ENCODE measurements around the gene EEF2K. TPM values are rescaled to one million over a fixed set of nuclear protein-coding genes. Genes with fewer than 3 reads are reported as not detected.

EEF2K gene
- total and polyA plus RNA-seq, 2 of the 13 experiments (the other 11 are each of a cell fraction or from before 2014, with no cell fraction given) = 22.0 to 23.8 TPM

DNA sequence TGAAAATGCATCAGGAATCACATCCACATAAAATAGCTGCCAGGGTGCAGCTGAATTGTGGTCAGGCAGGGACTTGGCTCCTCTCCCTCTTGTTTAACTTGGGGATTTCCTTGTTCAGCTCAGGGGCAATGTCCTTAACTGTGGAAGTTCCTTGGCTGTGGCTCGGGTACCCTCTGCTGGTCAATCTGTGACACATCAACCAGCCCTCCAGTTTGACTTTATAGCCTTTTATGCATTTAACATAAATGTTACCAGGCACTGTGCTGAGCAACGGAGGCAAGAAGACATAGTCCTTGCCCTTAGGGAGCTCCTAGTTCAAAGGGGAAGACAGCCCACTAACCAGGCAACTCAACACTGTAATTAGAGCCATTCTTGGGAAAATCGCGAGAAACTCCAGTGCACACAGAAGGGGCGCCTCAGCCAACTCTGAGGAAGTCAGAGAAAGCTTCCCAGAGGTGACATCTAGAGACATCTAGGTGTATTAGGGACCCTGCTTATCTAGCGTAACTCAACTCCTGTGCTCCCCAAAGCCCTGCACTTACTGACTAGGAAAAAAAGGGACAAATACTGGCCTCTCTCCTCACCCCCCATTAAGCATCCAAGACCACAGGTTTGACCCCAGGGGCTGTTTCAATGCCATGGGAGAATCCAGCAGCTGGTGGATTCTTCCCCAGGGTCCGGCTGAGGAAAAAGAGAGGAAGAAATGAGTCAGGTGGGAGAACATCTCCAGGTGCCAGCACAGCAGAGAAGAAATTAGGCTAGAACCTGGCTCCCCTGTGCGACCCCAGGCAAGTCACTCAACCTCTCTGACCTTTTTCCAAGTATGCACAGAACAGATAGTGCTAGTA is 17.3 kb upstream of the EEF2K start (continued):
- TF ChIP-seq ZNF615 (CRISPR knock-in tag; IDR thresholded peaks at IDR 0.05; ENCODE audit: borderline replicate concordance) (no peak), ZNF891 (CRISPR knock-in tag; IDR thresholded peaks at IDR 0.05) (no peak), TSC22D2 (CRISPR knock-in tag; IDR thresholded peaks at IDR 0.05; ENCODE audit: borderline replicate concordance) (no peak), HNRNPLL (IDR thresholded peaks at IDR 0.05; ENCODE audit: low read depth, low read length, poor library complexity, severe bottlenecking) (no peak), ZNF256 (CRISPR knock-in tag; conservative IDR thresholded peaks at IDR 0.05) (peak; percentile 13; the same call in 1 of the 2 replicates), EED (CRISPR knock-in tag; IDR thresholded peaks at IDR 0.05) (0 out of 2 replicates have a peak, but pooled peaks have one; percentile 57), CEBPB (IDR thresholded peaks at IDR 0.05; ENCODE audit: borderline replicate concordance, low read depth, low read length) (no peak), ZNF550 (CRISPR knock-in tag; IDR thresholded peaks at IDR 0.05; ENCODE audit: borderline replicate concordance) (no peak), HNRNPUL1 (IDR thresholded peaks at IDR 0.05; ENCODE audit: low read depth, low read length) (no peak), CHD4 (IDR thresholded peaks at IDR 0.05; ENCODE audit: borderline replicate concordance, low read length) (no peak), ZNF367 (CRISPR knock-in tag; IDR thresholded peaks at IDR 0.05; ENCODE audit: borderline replicate concordance) (peak; percentile 75; the same call in 1 of the 2 replicates)
- TF ChIP-seq, protein P1, sequence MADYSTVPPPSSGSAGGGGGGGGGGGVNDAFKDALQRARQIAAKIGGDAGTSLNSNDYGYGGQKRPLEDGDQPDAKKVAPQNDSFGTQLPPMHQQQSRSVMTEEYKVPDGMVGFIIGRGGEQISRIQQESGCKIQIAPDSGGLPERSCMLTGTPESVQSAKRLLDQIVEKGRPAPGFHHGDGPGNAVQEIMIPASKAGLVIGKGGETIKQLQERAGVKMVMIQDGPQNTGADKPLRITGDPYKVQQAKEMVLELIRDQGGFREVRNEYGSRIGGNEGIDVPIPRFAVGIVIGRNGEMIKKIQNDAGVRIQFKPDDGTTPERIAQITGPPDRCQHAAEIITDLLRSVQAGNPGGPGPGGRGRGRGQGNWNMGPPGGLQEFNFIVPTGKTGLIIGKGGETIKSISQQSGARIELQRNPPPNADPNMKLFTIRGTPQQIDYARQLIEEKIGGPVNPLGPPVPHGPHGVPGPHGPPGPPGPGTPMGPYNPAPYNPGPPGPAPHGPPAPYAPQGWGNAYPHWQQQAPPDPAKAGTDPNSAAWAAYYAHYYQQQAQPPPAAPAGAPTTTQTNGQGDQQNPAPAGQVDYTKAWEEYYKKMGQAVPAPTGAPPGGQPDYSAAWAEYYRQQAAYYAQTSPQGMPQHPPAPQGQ (CRISPR knock-in tag; IDR thresholded peaks at IDR 0.05; ENCODE audit: borderline replicate concordance) = no peak
- TF ChIP-seq, protein P2, sequence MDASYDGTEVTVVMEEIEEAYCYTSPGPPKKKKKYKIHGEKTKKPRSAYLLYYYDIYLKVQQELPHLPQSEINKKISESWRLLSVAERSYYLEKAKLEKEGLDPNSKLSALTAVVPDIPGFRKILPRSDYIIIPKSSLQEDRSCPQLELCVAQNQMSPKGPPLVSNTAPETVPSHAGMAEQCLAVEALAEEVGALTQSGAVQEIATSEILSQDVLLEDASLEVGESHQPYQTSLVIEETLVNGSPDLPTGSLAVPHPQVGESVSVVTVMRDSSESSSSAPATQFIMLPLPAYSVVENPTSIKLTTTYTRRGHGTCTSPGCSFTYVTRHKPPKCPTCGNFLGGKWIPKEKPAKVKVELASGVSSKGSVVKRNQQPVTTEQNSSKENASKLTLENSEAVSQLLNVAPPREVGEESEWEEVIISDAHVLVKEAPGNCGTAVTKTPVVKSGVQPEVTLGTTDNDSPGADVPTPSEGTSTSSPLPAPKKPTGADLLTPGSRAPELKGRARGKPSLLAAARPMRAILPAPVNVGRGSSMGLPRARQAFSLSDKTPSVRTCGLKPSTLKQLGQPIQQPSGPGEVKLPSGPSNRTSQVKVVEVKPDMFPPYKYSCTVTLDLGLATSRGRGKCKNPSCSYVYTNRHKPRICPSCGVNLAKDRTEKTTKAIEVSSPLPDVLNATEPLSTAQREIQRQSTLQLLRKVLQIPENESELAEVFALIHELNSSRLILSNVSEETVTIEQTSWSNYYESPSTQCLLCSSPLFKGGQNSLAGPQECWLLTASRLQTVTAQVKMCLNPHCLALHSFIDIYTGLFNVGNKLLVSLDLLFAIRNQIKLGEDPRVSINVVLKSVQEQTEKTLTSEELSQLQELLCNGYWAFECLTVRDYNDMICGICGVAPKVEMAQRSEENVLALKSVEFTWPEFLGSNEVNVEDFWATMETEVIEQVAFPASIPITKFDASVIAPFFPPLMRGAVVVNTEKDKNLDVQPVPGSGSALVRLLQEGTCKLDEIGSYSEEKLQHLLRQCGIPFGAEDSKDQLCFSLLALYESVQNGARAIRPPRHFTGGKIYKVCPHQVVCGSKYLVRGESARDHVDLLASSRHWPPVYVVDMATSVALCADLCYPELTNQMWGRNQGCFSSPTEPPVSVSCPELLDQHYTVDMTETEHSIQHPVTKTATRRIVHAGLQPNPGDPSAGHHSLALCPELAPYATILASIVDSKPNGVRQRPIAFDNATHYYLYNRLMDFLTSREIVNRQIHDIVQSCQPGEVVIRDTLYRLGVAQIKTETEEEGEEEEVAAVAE (CRISPR knock-in tag; IDR thresholded peaks at IDR 0.05; ENCODE audit: borderline replicate concordance) = peak; percentile 71; the same call in 1 of the 2 replicates
- TF ChIP-seq, protein P3, sequence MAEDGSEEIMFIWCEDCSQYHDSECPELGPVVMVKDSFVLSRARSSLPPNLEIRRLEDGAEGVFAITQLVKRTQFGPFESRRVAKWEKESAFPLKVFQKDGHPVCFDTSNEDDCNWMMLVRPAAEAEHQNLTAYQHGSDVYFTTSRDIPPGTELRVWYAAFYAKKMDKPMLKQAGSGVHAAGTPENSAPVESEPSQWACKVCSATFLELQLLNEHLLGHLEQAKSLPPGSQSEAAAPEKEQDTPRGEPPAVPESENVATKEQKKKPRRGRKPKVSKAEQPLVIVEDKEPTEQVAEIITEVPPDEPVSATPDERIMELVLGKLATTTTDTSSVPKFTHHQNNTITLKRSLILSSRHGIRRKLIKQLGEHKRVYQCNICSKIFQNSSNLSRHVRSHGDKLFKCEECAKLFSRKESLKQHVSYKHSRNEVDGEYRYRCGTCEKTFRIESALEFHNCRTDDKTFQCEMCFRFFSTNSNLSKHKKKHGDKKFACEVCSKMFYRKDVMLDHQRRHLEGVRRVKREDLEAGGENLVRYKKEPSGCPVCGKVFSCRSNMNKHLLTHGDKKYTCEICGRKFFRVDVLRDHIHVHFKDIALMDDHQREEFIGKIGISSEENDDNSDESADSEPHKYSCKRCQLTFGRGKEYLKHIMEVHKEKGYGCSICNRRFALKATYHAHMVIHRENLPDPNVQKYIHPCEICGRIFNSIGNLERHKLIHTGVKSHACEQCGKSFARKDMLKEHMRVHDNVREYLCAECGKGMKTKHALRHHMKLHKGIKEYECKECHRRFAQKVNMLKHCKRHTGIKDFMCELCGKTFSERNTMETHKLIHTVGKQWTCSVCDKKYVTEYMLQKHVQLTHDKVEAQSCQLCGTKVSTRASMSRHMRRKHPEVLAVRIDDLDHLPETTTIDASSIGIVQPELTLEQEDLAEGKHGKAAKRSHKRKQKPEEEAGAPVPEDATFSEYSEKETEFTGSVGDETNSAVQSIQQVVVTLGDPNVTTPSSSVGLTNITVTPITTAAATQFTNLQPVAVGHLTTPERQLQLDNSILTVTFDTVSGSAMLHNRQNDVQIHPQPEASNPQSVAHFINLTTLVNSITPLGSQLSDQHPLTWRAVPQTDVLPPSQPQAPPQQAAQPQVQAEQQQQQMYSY (CRISPR knock-in tag; IDR thresholded peaks at IDR 0.05) = no peak
- TF ChIP-seq, protein P4, sequence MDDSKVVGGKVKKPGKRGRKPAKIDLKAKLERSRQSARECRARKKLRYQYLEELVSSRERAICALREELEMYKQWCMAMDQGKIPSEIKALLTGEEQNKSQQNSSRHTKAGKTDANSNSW (CRISPR knock-in tag; IDR thresholded peaks at IDR 0.05; ENCODE audit: borderline replicate concordance) = 0 out of 2 replicates have a peak, but pooled peaks have one; percentile 6
- TF ChIP-seq, protein P5, sequence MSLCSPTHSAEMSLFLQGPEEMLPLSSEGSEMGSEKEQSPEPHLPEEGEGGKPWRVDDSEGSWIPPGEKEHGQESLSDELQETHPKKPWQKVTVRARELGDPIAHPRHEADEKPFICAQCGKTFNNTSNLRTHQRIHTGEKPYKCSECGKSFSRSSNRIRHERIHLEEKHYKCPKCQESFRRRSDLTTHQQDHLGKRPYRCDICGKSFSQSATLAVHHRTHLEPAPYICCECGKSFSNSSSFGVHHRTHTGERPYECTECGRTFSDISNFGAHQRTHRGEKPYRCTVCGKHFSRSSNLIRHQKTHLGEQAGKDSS (CRISPR knock-in tag; IDR thresholded peaks at IDR 0.05; ENCODE audit: borderline replicate concordance, low read depth) = peak; percentile 36; the same call in 1 of the 2 replicates

Measured in HepG2 (cell line).